ENCODE results near the gene OR6C74. TPM values are rescaled to one million over a fixed set of nuclear protein-coding genes. Genes with fewer than 3 reads are reported as not detected.

The OR6C74 gene
- total and polyA plus RNA-seq, 2 experiments from 2014 or later, result not detected

- 82% methylated on average over 2 of the region's 2 CpGs for WGBS (ENCODE audit: low lambda C conversion rate, missing lambda C conversion rate)
- TF ChIP-seq EZH2phosphoT487 (IDR thresholded peaks at IDR 0.05; ENCODE audit: low read depth, severe bottlenecking, unreplicated experiment), result no peak
- no peak for TF ChIP-seq EZH2 (IDR thresholded peaks at IDR 0.05; ENCODE audit: borderline replicate concordance)
- TF ChIP-seq, protein P1, sequence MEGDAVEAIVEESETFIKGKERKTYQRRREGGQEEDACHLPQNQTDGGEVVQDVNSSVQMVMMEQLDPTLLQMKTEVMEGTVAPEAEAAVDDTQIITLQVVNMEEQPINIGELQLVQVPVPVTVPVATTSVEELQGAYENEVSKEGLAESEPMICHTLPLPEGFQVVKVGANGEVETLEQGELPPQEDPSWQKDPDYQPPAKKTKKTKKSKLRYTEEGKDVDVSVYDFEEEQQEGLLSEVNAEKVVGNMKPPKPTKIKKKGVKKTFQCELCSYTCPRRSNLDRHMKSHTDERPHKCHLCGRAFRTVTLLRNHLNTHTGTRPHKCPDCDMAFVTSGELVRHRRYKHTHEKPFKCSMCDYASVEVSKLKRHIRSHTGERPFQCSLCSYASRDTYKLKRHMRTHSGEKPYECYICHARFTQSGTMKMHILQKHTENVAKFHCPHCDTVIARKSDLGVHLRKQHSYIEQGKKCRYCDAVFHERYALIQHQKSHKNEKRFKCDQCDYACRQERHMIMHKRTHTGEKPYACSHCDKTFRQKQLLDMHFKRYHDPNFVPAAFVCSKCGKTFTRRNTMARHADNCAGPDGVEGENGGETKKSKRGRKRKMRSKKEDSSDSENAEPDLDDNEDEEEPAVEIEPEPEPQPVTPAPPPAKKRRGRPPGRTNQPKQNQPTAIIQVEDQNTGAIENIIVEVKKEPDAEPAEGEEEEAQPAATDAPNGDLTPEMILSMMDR (IDR thresholded peaks at IDR 0.05; ENCODE audit: poor library complexity), result no peak
Measured at GRCh38 chr12:55258303-55258702, 13.9 kb downstream of the OR6C74 start.

GRCh38 chr12:55280991-55281390 is 36.6 kb downstream of the OR6C74 start:
- Histone ChIP-seq H3K9me3 (ENCODE audit: low read depth) (no peaks in the 10 kb centered on the region), H3K27ac (no peak overlapping the region), H3K4me3 (no peak overlapping the region), H3K27me3 (no peaks in the 10 kb centered on the region), H3K36me3 (replicated peaks; ENCODE audit: insufficient read depth, low read depth) (no peaks in the 10 kb centered on the region), H3K4me2 (no peak overlapping the region), H3K79me2 (no peaks in the 10 kb centered on the region), H4K20me1 (ENCODE audit: insufficient read depth, poor library complexity, severe bottlenecking) (no peaks in the 10 kb centered on the region), H2AFZ (no peak overlapping the region), H3K4me1 (ENCODE audit: insufficient read depth) (no peaks in the 10 kb centered on the region), H3K9me2 (replicated peaks; ENCODE audit: insufficient read depth) (no peaks in the 10 kb centered on the region)
- TF ChIP-seq EZH2phosphoT487 (IDR thresholded peaks at IDR 0.05; ENCODE audit: low read depth, severe bottlenecking, unreplicated experiment) (no peak), EZH2 (IDR thresholded peaks at IDR 0.05; ENCODE audit: borderline replicate concordance) (no peak)
- TF ChIP-seq, protein P1 (IDR thresholded peaks at IDR 0.05; ENCODE audit: poor library complexity), result no peak
- no peak for DNase-seq (ENCODE audit: low spot score)
- WGBS (ENCODE audit: low lambda C conversion rate, missing lambda C conversion rate), result 73% methylated on average over 2 of the region's 2 CpGs

More at GRCh38 chr12:55258303-55258702, 13.9 kb downstream of the OR6C74 start:
- no peaks in the 10 kb centered on the region for H3K36me3 ChIP-seq (replicated peaks; ENCODE audit: insufficient read depth, low read depth)
- no peak overlapping the region for H2AFZ ChIP-seq
- no peak overlapping the region for H3K4me3 ChIP-seq
- H3K9me2 ChIP-seq (replicated peaks; ENCODE audit: insufficient read depth), result no peaks in the 10 kb centered on the region
- no peaks in the 10 kb centered on the region for H4K20me1 ChIP-seq (ENCODE audit: insufficient read depth, poor library complexity, severe bottlenecking)
- no peaks in the 10 kb centered on the region for H3K79me2 ChIP-seq
- no peak overlapping the region for H3K27ac ChIP-seq
- no peak overlapping the region for H3K4me2 ChIP-seq
- H3K4me1 ChIP-seq (ENCODE audit: insufficient read depth), result no peaks in the 10 kb centered on the region
- H3K27me3 ChIP-seq, result no peaks in the 10 kb centered on the region
- H3K9me3 ChIP-seq (ENCODE audit: low read depth), result no peaks in the 10 kb centered on the region
- DNase-seq (ENCODE audit: low spot score), result no peak

DNA sequence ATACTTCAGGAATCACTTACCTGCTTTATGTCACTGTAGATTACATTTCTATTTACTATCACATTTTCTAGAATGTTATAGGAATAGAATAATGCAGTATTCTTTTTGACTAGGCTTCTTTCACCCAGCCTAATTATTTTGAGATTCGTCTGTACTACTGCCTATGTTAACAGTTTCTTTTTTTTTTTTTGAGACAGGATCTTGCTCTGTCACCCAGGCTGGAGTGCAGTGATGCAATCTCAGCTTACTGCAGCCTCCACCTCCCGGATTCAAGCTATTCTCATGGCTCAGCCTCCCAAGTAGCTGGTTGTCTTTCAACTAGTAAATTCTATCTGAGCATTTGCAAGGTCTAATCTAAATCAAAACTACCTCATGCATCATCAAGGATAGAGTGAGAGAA is 45.6 kb downstream of the OR6C74 start:
- TF ChIP-seq, protein P1 (IDR thresholded peaks at IDR 0.05; ENCODE audit: poor library complexity), result no peak
- TF ChIP-seq EZH2 (IDR thresholded peaks at IDR 0.05; ENCODE audit: borderline replicate concordance) (no peak), EZH2phosphoT487 (IDR thresholded peaks at IDR 0.05; ENCODE audit: low read depth, severe bottlenecking, unreplicated experiment) (no peak)
- no peaks in the 10 kb centered on the region for H3K4me1 ChIP-seq (ENCODE audit: insufficient read depth)
- no peaks in the 10 kb centered on the region for H3K9me2 ChIP-seq (replicated peaks; ENCODE audit: insufficient read depth)
- no peaks in the 10 kb centered on the region for H3K27me3 ChIP-seq
- no peak overlapping the region for H3K4me2 ChIP-seq
- no peaks in the 10 kb centered on the region for H3K36me3 ChIP-seq (replicated peaks; ENCODE audit: insufficient read depth, low read depth)
- no peak for DNase-seq (ENCODE audit: low spot score)
- no peak overlapping the region for H3K27ac ChIP-seq
- no peak overlapping the region for H3K4me3 ChIP-seq
- WGBS (ENCODE audit: low lambda C conversion rate, missing lambda C conversion rate), result 57% methylated on average over 2 of the region's 2 CpGs
- H3K9me3 ChIP-seq (ENCODE audit: low read depth), result no peaks in the 10 kb centered on the region
- no peak overlapping the region for H2AFZ ChIP-seq
- H3K79me2 ChIP-seq, result no peaks in the 10 kb centered on the region
- H4K20me1 ChIP-seq (ENCODE audit: insufficient read depth, poor library complexity, severe bottlenecking), result no peaks in the 10 kb centered on the region

Other genes with a start within 250 kb of the OR6C74 start
- gene NEUROD4, start 224.6 kb upstream of the OR6C74 start, total RNA-seq, result not detected in 2 replicates
- not detected in 2 replicates for gene NEUROD4, start 224.6 kb upstream of the OR6C74 start, polyA plus RNA-seq
- gene OR9K2, start 118.2 kb upstream of the OR6C74 start, total RNA-seq, result not detected in 2 replicates
- not detected in 2 replicates for gene OR9K2, start 118.2 kb upstream of the OR6C74 start, polyA plus RNA-seq
- not detected in 2 replicates for gene OR10A7, start 23.6 kb upstream of the OR6C74 start, total RNA-seq
- gene OR10A7, start 23.6 kb upstream of the OR6C74 start, polyA plus RNA-seq, result not detected in 2 replicates
- gene OR6C6, start 52.0 kb downstream of the OR6C74 start, total RNA-seq, result not detected in 2 replicates
- not detected in 2 replicates for gene OR6C6, start 52.0 kb downstream of the OR6C74 start, polyA plus RNA-seq
- not detected in 2 replicates for gene OR6C1, start 69.7 kb downstream of the OR6C74 start, total RNA-seq
- not detected in 2 replicates for gene OR6C1, start 69.7 kb downstream of the OR6C74 start, polyA plus RNA-seq
- gene OR6C3, start 86.1 kb downstream of the OR6C74 start, total RNA-seq, result not detected in 2 replicates
- gene OR6C3, start 86.1 kb downstream of the OR6C74 start, polyA plus RNA-seq, result not detected in 2 replicates
- gene OR6C75, start 118.4 kb downstream of the OR6C74 start, total RNA-seq, result not detected in 2 replicates
- not detected in 2 replicates for gene OR6C75, start 118.4 kb downstream of the OR6C74 start, polyA plus RNA-seq
- not detected in 2 replicates for gene OR6C65, start 155.9 kb downstream of the OR6C74 start, total RNA-seq
- gene OR6C65, start 155.9 kb downstream of the OR6C74 start, polyA plus RNA-seq, result not detected in 2 replicates
- gene OR6C76, start 181.6 kb downstream of the OR6C74 start, total RNA-seq, result not detected in 2 replicates
- gene OR6C76, start 181.6 kb downstream of the OR6C74 start, polyA plus RNA-seq, result not detected in 2 replicates
- gene OR6C2, start 199.5 kb downstream of the OR6C74 start, total RNA-seq, result not detected in 2 replicates
- gene OR6C2, start 199.5 kb downstream of the OR6C74 start, polyA plus RNA-seq, result not detected in 2 replicates
- not detected in 2 replicates for gene OR6C70, start 225.5 kb downstream of the OR6C74 start, total RNA-seq
- gene OR6C70, start 225.5 kb downstream of the OR6C74 start, polyA plus RNA-seq, result not detected in 2 replicates
- gene OR6C68, start 247.8 kb downstream of the OR6C74 start, total RNA-seq, result not detected in 2 replicates
- gene OR6C68, start 247.8 kb downstream of the OR6C74 start, polyA plus RNA-seq, result not detected in 2 replicates